ENCODE measurements around the gene HOXC10. TPM values are rescaled to one million over a fixed set of nuclear protein-coding genes. Genes with fewer than 3 reads are reported as not detected.

Gene HOXC10
- total RNA-seq, 1 donor from 2014 or later = not detected

DNA sequence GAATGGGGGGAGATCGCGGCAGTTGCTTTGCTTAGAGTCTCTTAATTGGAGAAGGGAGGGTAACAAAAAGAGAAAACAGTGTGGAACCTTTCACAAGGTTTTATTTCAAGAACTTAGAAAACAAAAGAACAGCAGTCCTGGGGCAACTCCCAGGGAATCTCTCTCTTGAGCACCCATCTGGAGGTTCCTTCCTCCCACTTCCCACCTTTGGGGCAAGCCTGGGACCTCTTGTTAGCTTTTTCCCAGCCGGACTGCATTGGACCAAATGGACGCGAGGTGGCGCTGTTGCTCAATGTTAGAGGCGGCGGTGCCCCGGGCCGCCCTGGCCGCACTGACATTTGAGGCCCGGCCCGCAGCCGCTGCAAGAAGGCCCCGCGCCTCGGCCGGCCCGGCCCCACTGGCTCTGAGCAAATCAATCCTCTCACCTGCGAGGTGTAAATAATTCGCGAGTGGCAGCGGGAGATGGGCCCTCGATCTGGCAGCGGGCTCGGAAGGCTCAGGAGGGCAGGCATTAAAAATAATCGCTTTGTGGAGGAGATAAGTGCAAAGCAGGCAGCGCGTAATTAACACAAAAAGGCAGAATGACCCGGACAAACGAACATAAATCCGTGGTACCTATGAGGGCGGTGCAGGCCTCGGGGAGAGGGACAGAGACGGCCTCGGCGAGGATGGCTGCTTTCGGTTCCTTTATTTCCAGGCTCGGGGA, 21.1 kb downstream of the HOXC10 start:
- no peaks in the 10 kb centered on the region for H3K79me2 ChIP-seq (ENCODE audit: insufficient read depth, low read length)
- no peak overlapping the region for H3K27ac ChIP-seq (ENCODE audit: low read depth, low read length)
- peak overlapping the region; percentile 31 for H3K4me3 ChIP-seq (ENCODE audit: insufficient read depth, low read depth, low read length)
- no peaks in the 10 kb centered on the region for H3K4me1 Mint-ChIP-seq (ENCODE audit: low read depth, unreplicated experiment)
- H3K9me3 ChIP-seq (ENCODE audit: insufficient read depth, low read depth, low read length) = no peaks in the 10 kb centered on the region
- peaks cover 91% of the 10 kb centered on the region for H3K27me3 ChIP-seq (ENCODE audit: insufficient read depth, low read length)
- TF ChIP-seq, protein P1, sequence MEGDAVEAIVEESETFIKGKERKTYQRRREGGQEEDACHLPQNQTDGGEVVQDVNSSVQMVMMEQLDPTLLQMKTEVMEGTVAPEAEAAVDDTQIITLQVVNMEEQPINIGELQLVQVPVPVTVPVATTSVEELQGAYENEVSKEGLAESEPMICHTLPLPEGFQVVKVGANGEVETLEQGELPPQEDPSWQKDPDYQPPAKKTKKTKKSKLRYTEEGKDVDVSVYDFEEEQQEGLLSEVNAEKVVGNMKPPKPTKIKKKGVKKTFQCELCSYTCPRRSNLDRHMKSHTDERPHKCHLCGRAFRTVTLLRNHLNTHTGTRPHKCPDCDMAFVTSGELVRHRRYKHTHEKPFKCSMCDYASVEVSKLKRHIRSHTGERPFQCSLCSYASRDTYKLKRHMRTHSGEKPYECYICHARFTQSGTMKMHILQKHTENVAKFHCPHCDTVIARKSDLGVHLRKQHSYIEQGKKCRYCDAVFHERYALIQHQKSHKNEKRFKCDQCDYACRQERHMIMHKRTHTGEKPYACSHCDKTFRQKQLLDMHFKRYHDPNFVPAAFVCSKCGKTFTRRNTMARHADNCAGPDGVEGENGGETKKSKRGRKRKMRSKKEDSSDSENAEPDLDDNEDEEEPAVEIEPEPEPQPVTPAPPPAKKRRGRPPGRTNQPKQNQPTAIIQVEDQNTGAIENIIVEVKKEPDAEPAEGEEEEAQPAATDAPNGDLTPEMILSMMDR (IDR thresholded peaks at IDR 0.05; ENCODE audit: insufficient read depth, low read depth, low read length) = peak; percentile 72
- peak; percentile 68 for TF ChIP-seq EZH2 (IDR thresholded peaks at IDR 0.05; ENCODE audit: insufficient read depth, low read length)
- H3K9me3 Mint-ChIP-seq (ENCODE audit: unreplicated experiment) = peaks cover 12% of the 10 kb centered on the region
- peak overlapping the region; percentile 37 for H2AFZ ChIP-seq (ENCODE audit: low read depth, low read length)
- peaks cover 2% of the 10 kb centered on the region for H3K36me3 Mint-ChIP-seq (ENCODE audit: low read depth, unreplicated experiment)
- H3K36me3 ChIP-seq (ENCODE audit: insufficient read depth, low read length) = no peaks in the 10 kb centered on the region
- H3K27me3 Mint-ChIP-seq (ENCODE audit: low read depth, unreplicated experiment) = peaks cover 90% of the 10 kb centered on the region
- H3K9ac ChIP-seq (ENCODE audit: low read length) = peak overlapping the region; percentile 43
- H3K4me2 ChIP-seq (ENCODE audit: low read length) = peak overlapping the region; percentile 82
- no peaks in the 10 kb centered on the region for H4K20me1 ChIP-seq (ENCODE audit: insufficient read depth, low read length)
- FAIRE-seq (no peak), DNase-seq (ENCODE audit: low read depth) (peak; percentile 20)
- H3K27ac Mint-ChIP-seq (ENCODE audit: unreplicated experiment) = no peak overlapping the region
- peaks cover 5% of the 10 kb centered on the region for H3K4me1 ChIP-seq (ENCODE audit: insufficient read depth, low read length)
- H3K4me3 Mint-ChIP-seq (ENCODE audit: unreplicated experiment) = no peak overlapping the region

DNA sequence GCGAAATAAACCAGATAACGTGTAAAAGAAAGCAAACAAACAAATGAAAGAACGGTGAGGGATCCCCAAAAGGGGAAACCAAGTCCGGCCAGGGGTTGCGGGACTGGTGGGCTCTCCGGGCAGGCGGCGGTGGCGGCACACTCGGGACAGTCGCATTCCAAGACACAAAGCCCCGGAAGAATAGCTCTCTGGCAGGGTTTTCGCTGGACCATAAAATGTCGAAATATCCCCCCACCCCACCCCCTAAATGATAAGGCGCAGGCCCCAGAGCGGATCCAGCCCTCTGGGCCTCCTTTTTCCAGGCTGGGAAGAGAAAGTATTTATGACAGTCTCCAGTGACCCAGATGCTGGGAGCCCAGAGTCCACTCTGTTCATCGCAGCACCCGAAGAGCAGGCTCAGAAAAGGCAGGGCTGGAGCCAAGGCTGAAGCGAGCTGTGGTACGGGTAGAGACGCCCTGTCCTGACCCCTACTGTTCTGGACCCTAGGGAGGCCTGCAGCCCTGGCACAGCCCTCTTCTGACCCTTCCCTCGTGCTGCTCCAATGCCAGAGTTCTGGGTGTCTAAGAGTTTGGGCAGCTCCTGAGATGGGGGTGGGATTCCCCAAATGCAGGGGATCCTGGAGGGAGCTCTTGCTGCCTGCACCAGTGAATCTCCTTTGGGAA, 21.7 kb downstream of the HOXC10 start:
- no peaks in the 10 kb centered on the region for H4K20me1 ChIP-seq (ENCODE audit: insufficient read depth, low read length)
- Mint-ChIP-seq H3K27ac (ENCODE audit: unreplicated experiment) (no peak overlapping the region), H3K36me3 (ENCODE audit: low read depth, unreplicated experiment) (peaks cover 2% of the 10 kb centered on the region), H3K9me3 (ENCODE audit: unreplicated experiment) (peaks cover 16% of the 10 kb centered on the region), H3K27me3 (ENCODE audit: low read depth, unreplicated experiment) (peaks cover 91% of the 10 kb centered on the region), H3K4me1 (ENCODE audit: low read depth, unreplicated experiment) (no peaks in the 10 kb centered on the region), H3K4me3 (ENCODE audit: unreplicated experiment) (no peak overlapping the region)
- no peak for DNase-seq (ENCODE audit: low read depth)
- no peak for FAIRE-seq
- no peaks in the 10 kb centered on the region for H3K79me2 ChIP-seq (ENCODE audit: insufficient read depth, low read length)
- H3K9ac ChIP-seq (ENCODE audit: low read length) = peak overlapping the region; percentile 43
- no peaks in the 10 kb centered on the region for H3K9me3 ChIP-seq (ENCODE audit: insufficient read depth, low read depth, low read length)
- H3K4me1 ChIP-seq (ENCODE audit: insufficient read depth, low read length) = peaks cover 5% of the 10 kb centered on the region
- H2AFZ ChIP-seq (ENCODE audit: low read depth, low read length) = peak overlapping the region; percentile 37
- no peaks in the 10 kb centered on the region for H3K36me3 ChIP-seq (ENCODE audit: insufficient read depth, low read length)
- H3K4me2 ChIP-seq (ENCODE audit: low read length) = peak overlapping the region; percentile 82
- H3K4me3 ChIP-seq (ENCODE audit: insufficient read depth, low read depth, low read length) = peak overlapping the region; percentile 31
- TF ChIP-seq, protein P1 (IDR thresholded peaks at IDR 0.05; ENCODE audit: insufficient read depth, low read depth, low read length) = no peak
- no peak for TF ChIP-seq EZH2 (IDR thresholded peaks at IDR 0.05; ENCODE audit: insufficient read depth, low read length)
- no peak overlapping the region for H3K27ac ChIP-seq (ENCODE audit: low read depth, low read length)
- H3K27me3 ChIP-seq (ENCODE audit: insufficient read depth, low read length) = peaks cover 91% of the 10 kb centered on the region

Measured in astrocyte (in vitro differentiated cells and primary cell).